ENCODE data around the gene FERMT3.

FERMT3 gene

GRCh38 chr11:64230171-64230984 is 23.9 kb downstream of the FERMT3 start, which contains the start of gene DNAJC4:
Gene DNAJC4, plus strand, starts transcription at chr11:64230548. Its CDS starts 307 bp downstream, at chr11:64230855.
- peak within 1 kb of the TSS; percentile 96 for H3K4me3 ChIP-seq (ENCODE audit: control insufficient read depth, low read depth, low read length)
- peak; percentile 29 for DNase-seq (ENCODE audit: low read depth)
- TF ChIP-seq, protein P1, sequence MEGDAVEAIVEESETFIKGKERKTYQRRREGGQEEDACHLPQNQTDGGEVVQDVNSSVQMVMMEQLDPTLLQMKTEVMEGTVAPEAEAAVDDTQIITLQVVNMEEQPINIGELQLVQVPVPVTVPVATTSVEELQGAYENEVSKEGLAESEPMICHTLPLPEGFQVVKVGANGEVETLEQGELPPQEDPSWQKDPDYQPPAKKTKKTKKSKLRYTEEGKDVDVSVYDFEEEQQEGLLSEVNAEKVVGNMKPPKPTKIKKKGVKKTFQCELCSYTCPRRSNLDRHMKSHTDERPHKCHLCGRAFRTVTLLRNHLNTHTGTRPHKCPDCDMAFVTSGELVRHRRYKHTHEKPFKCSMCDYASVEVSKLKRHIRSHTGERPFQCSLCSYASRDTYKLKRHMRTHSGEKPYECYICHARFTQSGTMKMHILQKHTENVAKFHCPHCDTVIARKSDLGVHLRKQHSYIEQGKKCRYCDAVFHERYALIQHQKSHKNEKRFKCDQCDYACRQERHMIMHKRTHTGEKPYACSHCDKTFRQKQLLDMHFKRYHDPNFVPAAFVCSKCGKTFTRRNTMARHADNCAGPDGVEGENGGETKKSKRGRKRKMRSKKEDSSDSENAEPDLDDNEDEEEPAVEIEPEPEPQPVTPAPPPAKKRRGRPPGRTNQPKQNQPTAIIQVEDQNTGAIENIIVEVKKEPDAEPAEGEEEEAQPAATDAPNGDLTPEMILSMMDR (IDR thresholded peaks at IDR 0.05; ENCODE audit: control insufficient read depth, insufficient read depth, low read depth, low read length, missing control alignments), result no peak

GRCh38 chr11:64230985-64231365 is 24.5 kb downstream of the FERMT3 start:
- peak overlapping the region; percentile 96 for H3K4me3 ChIP-seq (ENCODE audit: control insufficient read depth, low read depth, low read length)
- no peak for DNase-seq (ENCODE audit: low read depth)
- TF ChIP-seq, protein P1 (IDR thresholded peaks at IDR 0.05; ENCODE audit: control insufficient read depth, insufficient read depth, low read depth, low read length, missing control alignments), result no peak

- H3K4me3 ChIP-seq (ENCODE audit: control insufficient read depth, low read depth, low read length), result no peak overlapping the region
- TF ChIP-seq, protein P1 (IDR thresholded peaks at IDR 0.05; ENCODE audit: control insufficient read depth, insufficient read depth, low read depth, low read length, missing control alignments), result no peak
Observed at GRCh38 chr11:64231546-64231945, 25.0 kb downstream of the FERMT3 start.

GRCh38 chr11:64232182-64232966 is 25.9 kb downstream of the FERMT3 start:
- H3K4me3 ChIP-seq (ENCODE audit: control insufficient read depth, low read depth, low read length), result no peak overlapping the region
- no peak for DNase-seq (ENCODE audit: low read depth)
- TF ChIP-seq, protein P1 (IDR thresholded peaks at IDR 0.05; ENCODE audit: control insufficient read depth, insufficient read depth, low read depth, low read length, missing control alignments), result no peak

More at GRCh38 chr11:64231546-64231945, 25.0 kb downstream of the FERMT3 start:
- DNase-seq (ENCODE audit: low read depth), result no peak

- no peak for DNase-seq (ENCODE audit: low read depth)
- H3K4me3 ChIP-seq (ENCODE audit: control insufficient read depth, low read depth, low read length), result no peak overlapping the region
- TF ChIP-seq, protein P1 (IDR thresholded peaks at IDR 0.05; ENCODE audit: control insufficient read depth, insufficient read depth, low read depth, low read length, missing control alignments), result no peak
Observed at GRCh38 chr11:64232967-64233315, 26.4 kb downstream of the FERMT3 start.

DNA sequence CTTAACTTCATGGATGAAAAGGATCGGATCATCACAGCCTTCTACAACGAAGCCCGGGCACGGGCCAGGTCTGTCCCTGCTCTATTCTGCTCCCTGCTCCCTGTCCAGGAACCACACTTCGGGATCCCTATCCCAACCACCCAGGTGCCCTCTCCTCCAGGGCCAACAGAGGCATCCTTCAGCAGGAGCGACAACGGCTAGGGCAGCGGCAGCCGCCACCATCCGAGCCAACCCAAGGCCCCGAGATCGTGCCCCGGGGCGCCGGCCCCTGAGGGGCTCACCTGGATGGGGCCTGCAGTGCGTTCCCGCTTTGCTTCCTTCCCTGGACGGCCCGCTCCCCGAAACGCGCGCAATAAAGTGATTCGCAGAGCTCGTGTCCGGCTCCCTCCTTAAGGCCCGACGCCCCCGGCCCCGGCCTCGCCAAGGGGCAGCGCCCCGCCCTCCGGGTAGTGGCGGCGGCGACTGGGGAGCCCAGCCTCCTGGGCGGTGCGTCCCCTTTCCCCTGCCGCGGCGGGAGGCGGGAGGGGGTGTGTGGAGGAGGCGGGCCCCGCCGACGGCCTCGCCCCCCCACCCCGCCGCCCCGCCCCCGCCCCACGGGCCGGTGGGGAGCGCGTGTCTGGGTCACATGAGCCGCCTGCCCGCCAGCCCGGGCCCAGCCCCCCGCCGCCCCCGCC is 27.5 kb downstream of the FERMT3 start, which contains the start of gene VEGFB:
Gene VEGFB, plus strand, starts transcription at position 672 of the 674 bp plus-strand sequence. CDS start 250 bp downstream, outside the sequence.
- TF ChIP-seq, protein P1 (IDR thresholded peaks at IDR 0.05; ENCODE audit: control insufficient read depth, insufficient read depth, low read depth, low read length, missing control alignments), result no peak
- no peak for DNase-seq (ENCODE audit: low read depth)
- H3K4me3 ChIP-seq (ENCODE audit: control insufficient read depth, low read depth, low read length), result peak within 1 kb of the TSS; percentile 67

All from AG09309 (cell line).